ENCODE measurements around the gene XIAP.

The XIAP gene

DNA sequence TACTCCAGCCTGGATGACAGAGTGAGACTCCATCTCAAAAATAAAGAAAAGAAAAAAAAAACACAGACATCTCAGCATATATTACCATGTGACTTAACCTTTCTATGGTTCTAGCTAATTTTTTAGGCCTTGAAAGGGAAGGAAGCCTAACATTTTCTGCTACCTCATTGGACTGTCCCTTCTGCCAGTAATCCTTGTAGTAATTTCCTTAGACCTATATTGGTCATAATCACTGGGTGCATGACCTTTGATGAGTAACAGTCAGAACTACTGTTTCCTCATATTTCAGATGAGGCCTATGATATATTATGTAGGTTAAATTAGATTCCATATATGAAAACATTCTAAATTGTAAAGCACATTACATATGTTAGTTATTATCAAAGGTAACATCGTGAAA, 9.6 kb downstream of the XIAP start:
- DNase-seq (ENCODE audit: low read depth, low spot score): no peak
- no peak overlapping the region for H3K4me3 ChIP-seq (ENCODE audit: low read depth, low read length)
- ChIA-PET POLR2A (no interaction called here), CTCF (interaction anchor here (0.8 to 1.0 kb wide), 2 partner anchors 15 to 36 kb away, joined by 3 to 5 read pairs; no protein-coding TSS in a partner anchor)
- TF ChIP-seq, protein P1, sequence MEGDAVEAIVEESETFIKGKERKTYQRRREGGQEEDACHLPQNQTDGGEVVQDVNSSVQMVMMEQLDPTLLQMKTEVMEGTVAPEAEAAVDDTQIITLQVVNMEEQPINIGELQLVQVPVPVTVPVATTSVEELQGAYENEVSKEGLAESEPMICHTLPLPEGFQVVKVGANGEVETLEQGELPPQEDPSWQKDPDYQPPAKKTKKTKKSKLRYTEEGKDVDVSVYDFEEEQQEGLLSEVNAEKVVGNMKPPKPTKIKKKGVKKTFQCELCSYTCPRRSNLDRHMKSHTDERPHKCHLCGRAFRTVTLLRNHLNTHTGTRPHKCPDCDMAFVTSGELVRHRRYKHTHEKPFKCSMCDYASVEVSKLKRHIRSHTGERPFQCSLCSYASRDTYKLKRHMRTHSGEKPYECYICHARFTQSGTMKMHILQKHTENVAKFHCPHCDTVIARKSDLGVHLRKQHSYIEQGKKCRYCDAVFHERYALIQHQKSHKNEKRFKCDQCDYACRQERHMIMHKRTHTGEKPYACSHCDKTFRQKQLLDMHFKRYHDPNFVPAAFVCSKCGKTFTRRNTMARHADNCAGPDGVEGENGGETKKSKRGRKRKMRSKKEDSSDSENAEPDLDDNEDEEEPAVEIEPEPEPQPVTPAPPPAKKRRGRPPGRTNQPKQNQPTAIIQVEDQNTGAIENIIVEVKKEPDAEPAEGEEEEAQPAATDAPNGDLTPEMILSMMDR (IDR thresholded peaks at IDR 0.05; ENCODE audit: insufficient read depth, low read length, missing control alignments): no peak

DNA sequence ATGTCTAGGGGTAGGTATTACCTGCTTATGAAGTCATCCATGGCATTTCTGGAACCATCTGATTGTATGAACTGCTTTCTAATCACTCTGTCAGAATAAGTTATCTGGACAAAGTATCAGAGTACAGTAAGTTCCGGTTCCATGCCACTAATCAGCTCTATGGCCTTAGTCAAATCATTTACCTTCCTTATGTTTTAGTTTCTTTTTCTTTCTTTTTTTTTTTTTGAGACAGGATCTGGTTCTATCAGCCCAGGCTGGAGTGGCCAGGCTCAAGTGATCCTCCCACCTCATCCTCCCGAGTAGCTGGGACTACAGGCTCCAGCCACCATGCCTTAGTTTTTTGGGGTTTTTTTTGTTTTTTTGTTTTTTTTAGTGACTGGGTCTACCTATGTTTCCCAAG, 11.5 kb downstream of the XIAP start:
- CTCF ChIA-PET: interaction anchor here (1.2 kb wide), 1 partner anchor 106 kb away, joined by 5 read pairs; no protein-coding TSS in a partner anchor
- POLR2A ChIA-PET: interaction anchor here (0.8 kb wide), 1 partner anchor 11 kb away, joined by 3 read pairs; the partner anchor contains the start of gene XIAP
- no peak for DNase-seq (ENCODE audit: low read depth, low spot score)
- H3K4me3 ChIP-seq (ENCODE audit: low read depth, low read length): no peak overlapping the region
- TF ChIP-seq, protein P1 (IDR thresholded peaks at IDR 0.05; ENCODE audit: insufficient read depth, low read length, missing control alignments): no peak

DNA sequence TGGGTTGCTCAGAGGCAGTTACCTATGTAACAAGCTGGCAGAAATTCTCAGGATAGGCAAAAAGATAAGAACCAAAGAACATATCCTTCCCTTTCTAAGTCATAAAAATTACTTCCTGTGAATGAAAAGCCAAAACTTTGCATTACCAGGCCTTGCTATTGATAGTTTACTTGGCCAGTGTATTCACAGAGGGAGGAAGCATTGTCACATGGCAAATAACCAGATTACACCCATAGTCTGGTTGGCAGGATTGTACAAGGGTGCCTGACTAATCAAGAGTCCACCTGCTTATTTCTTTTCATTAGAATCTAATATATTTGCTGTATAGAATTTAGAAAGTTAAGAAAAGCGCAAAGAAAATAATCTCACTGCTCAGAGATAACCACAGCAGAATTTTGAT, 14.1 kb downstream of the XIAP start:
- no peak for DNase-seq (ENCODE audit: low read depth, low spot score)
- H3K4me3 ChIP-seq (ENCODE audit: low read depth, low read length): no peak overlapping the region
- ChIA-PET POLR2A (no interaction called here), CTCF (interaction anchor here (1.5 kb wide), 1 partner anchor 41 kb away, joined by 3 read pairs; no protein-coding TSS in a partner anchor)
- TF ChIP-seq, protein P1 (IDR thresholded peaks at IDR 0.05; ENCODE audit: insufficient read depth, low read length, missing control alignments): no peak

DNA sequence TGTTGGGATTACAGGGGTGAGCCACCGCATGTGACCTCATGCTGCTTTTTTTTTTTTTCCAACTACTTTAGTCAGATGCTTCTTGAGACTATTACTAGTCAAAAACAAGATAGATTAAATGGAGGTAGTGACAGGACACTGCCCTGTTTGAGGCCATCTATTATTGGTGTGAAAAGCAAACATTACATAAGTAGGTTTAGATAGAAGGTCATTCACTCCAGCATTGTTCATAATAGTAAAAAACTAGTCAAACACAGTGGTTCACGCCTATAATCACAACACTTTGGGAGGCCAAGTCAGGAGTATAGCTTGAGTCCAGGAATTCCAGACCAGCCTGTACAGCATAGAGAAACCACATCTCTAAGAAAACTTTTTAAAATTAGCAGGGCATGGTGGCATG, 16.3 kb downstream of the XIAP start:
- POLR2A ChIA-PET: no interaction called here

DNA sequence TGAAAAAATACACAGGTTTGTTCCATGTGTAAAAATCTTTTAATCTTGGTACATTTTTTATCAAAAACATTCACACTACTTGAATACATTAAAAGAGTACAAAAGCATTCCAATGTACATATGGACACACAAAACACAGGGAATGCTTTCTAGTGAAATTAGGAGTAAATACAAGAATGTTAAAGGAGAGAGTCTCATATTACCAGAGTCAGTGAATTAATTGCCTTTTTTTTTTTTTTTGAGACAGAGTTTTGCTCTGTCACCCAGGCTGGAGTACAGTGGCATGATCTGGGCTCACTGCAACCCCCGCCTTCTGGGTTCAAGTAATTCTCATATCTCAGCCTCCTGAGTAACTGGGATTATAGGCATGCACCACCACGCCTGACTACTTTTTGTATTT, 17.0 kb downstream of the XIAP start:
- H3K4me3 ChIP-seq (ENCODE audit: low read depth, low read length): no peak overlapping the region
- POLR2A ChIA-PET: no interaction called here
- CTCF ChIA-PET: interaction anchor here (1.6 kb wide), 1 partner anchor 10 kb away, joined by 3 read pairs; no protein-coding TSS in a partner anchor
- DNase-seq (ENCODE audit: low read depth, low spot score): no peak
- TF ChIP-seq, protein P1 (IDR thresholded peaks at IDR 0.05; ENCODE audit: insufficient read depth, low read length, missing control alignments): no peak

More for the DNA sequence above, 16.3 kb downstream of the XIAP start:
- CTCF ChIA-PET: interaction anchor here (0.8 to 1.6 kb wide), 2 partner anchors 8 to 10 kb away, joined by 3 read pairs; no protein-coding TSS in a partner anchor
- TF ChIP-seq, protein P1 (IDR thresholded peaks at IDR 0.05; ENCODE audit: insufficient read depth, low read length, missing control alignments): no peak
- no peak for DNase-seq (ENCODE audit: low read depth, low spot score)
- H3K4me3 ChIP-seq (ENCODE audit: low read depth, low read length): no peak overlapping the region

DNA sequence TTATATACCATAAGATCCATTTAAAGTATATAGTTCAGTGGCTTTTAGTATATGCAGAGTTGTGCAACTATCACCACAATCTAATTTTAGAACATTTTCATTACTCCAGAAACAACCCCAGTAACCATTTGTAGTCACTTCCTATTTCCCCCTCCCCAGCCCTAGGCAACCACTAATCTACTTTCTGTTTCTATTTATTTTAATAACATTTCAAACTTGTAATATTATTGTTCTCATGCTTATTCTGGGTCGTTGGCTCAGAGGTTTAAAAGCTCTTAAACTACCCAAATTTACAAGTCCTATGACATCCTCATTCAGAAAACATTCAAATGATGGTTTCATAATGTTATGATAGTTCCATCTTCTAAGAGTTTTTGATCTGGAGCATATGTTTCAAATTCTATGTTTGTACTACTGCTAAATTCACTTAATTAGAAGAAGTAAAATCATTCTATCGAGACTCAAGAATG, 18.4 kb downstream of the XIAP start:
- CTCF ChIA-PET: no interaction called here
- no peak overlapping the region for H3K4me3 ChIP-seq (ENCODE audit: low read depth, low read length)
- POLR2A ChIA-PET: no interaction called here

More for the DNA sequence above, 18.4 kb downstream of the XIAP start:
- DNase-seq (ENCODE audit: low read depth, low spot score): no peak
- TF ChIP-seq, protein P1 (IDR thresholded peaks at IDR 0.05; ENCODE audit: insufficient read depth, low read length, missing control alignments): no peak
